Spleen (tissue), 7 donors: ENCODE data around the gene SASH3.

Experiments
- CTCF ChIP-seq, 11 experiments: fragments of 200-600 bp in 7 of 11; fragments of 450-650 bp in 4 of 11; sonication (generic) in 4 of 11; IDR thresholded peaks in 8 of 11; conservative IDR thresholded peaks in 3 of 11; 1 replicate in 7 of 11; 2 replicates in 4 of 11; pipeline versions ENCODE4 v1.4.0 to v1.8.0; 2016 to 2021; ENCODE audit warnings: antibody characterized with exemption in 11 of 11, inconsistent platforms in 4 of 11, mild to moderate bottlenecking in 1 of 11
- POLR2A ChIP-seq, 3 donors: fragments of 450-650 bp; IDR thresholded peaks; one replicate each; pipeline ENCODE4 v1.5.1; 2017; ENCODE audit warnings: antibody characterized with exemption in 3 of 3, mild to moderate bottlenecking in 1 of 3
- POLR2AphosphoS5 ChIP-seq, 3 donors: sonication (generic); formaldehyde crosslinking; IDR thresholded peaks; one replicate each; pipeline ENCODE4 v1.5.1; 2017; ENCODE audit warnings: antibody characterized with exemption in 3 of 3
- donor health status: DM: no; HTN: no; CAD: no; lungs with moderate emphysema.
- donor health status: DM: no; HTN: no; CAD: no.
- donor health status: DM: no; HTN: no; CAD: no.

DNA sequence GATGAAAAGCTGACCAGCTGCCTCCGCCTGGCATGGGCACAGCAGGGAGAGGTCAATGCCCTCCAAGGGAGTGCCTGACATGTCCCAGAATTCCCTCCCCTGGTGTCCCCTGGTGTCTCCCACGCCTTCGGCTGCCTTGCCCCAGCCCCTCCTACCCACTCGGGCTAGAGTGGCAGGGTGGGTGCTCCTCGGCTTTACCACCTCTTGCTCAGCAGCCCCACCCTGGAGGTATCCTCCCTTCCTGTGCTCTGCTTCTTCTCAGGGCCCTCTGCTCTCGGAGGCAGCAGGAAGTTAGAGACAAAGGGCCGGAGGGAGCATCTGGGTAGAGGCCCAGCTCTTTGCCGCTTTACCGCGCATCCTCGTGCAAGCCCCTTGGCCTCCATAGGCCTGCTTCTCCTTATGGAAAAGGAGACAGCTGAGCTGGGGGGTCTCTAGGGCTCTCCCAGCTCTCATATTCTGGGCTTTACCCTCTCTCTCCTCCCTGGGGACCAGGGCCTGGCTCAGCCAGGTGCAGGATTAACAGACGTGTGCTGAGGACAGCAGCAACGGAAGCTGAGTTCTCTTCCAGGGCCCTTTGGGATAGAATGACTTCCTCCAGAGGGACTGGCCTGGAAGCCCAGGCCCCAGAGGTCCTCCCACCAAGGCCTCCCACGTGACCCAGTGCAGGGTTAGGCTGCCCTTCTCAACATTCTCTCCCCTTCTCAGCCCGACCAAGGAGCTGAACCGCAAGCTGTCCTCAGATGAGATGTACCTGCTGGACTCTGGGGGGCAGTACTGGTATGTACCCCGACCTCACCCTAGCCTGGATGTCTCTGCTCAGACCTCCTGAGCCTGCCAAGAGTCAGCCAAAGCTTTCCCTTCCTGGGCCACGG is 23.7 kb upstream of the SASH3 start:
- no peak for TF ChIP-seq POLR2A (IDR thresholded peaks at IDR 0.05)
- TF ChIP-seq CTCF (IDR thresholded peaks at IDR 0.05 in 8 of 11, conservative IDR thresholded peaks at IDR 0.05 in 3 of 11), result peak in 1 of 11 experiments; percentile 23
- TF ChIP-seq POLR2AphosphoS5 (IDR thresholded peaks at IDR 0.05), result peak in 2 of 3 donors; percentile 13 to 56
